HepG2 (cell line): ENCODE data around the gene ZNF284. TPM values are rescaled to one million over a fixed set of nuclear protein-coding genes. Genes with fewer than 3 reads are reported as not detected.

Experiments
- ATAC-seq: fragments of 200-7000 bp; cut with Tn5 transposase; 3 replicates; pipeline ENCODE4 v1.9.1; 2020; ENCODE audit warnings: mild to moderate bottlenecking, moderate library complexity
- BruUV-seq: library from RNA; stranded (reverse); fragments of 400-500 nt; replicated peaks from 2 replicates; lab custom pipeline; 2021; lab: Mats Ljungman, UMichigan
- CTCF ChIA-PET: fragments of 300-600 bp; formaldehyde crosslinking; extraction: SDS; loops from one replicate; lab custom pipeline; 2021; ENCODE audit warnings: low total read pairs, inconsistent platforms, low intra/inter-chr PET ratio; lab: Yijun Ruan, JAX
- POLR2A ChIA-PET: fragments of 350-600 bp; sonication (Branson Sonifier 250); formaldehyde crosslinking; loops from one replicate; lab custom pipeline; 2020; ENCODE audit warnings: antibody characterized with exemption, inconsistent platforms; lab: Yijun Ruan, JAX
- DNase-seq: peaks from one replicate; pipeline ENCODE4 v3.0.0-alpha.2; 2015; ENCODE audit warnings: low spot score
- FAIRE-seq: peaks from 3 replicates; lab custom pipeline; 2011; peaks lifted over from hg19 to GRCh38; lab: Jason Lieb, UNC
- H2AFZ ChIP-seq: one replicate; pipeline ENCODE4 v1.6.1; 2011; ENCODE audit warnings: low read length, inconsistent platforms
- H3K27ac ChIP-seq: fragments of 300-600 bp; 3 replicates; pipeline ENCODE4 v1.8.0; 2011; ENCODE audit warnings: mixed run types, mild to moderate bottlenecking, mixed read lengths, low read length, inconsistent platforms; ENCODE audit not compliant: insufficient read depth; ENCODE audit errors: extremely low read length
- H3K27me3 ChIP-seq, 2 experiments: fragments of 200-600 bp in 1 of 2; 2 replicates in 1 of 2; 3 replicates in 1 of 2; pipeline versions ENCODE4 v1.6.0 to v1.8.0; 2011; ENCODE audit warnings: low read length in 2 of 2, mild to moderate bottlenecking in 2 of 2, moderate library complexity in 2 of 2, inconsistent platforms in 1 of 2; ENCODE audit not compliant: insufficient read depth in 2 of 2, control insufficient read depth in 1 of 2
- H3K36me3 ChIP-seq, 2 experiments: fragments of 200-600 bp in 1 of 2; replicated peaks in 1 of 2; 2 replicates in 1 of 2; 3 replicates in 1 of 2; pipeline versions ENCODE4 v1.5.1 to v1.8.0; 2011; ENCODE audit warnings: low read length in 2 of 2, inconsistent platforms in 1 of 2; ENCODE audit not compliant: insufficient read depth in 2 of 2, control insufficient read depth in 1 of 2
- H3K4me1 ChIP-seq: 2 replicates; pipeline ENCODE4 v1.5.1; 2012; ENCODE audit warnings: low read length, inconsistent platforms; ENCODE audit not compliant: insufficient read depth
- H3K4me2 ChIP-seq: 2 replicates; pipeline ENCODE4 v1.6.0; 2011; ENCODE audit warnings: low read depth, low read length, inconsistent platforms
- H3K4me3 ChIP-seq, 3 experiments: fragments of 200-600 bp in 1 of 3; sonication (generic), shearing (Covaris generic) in 1 of 3; replicated peaks in 1 of 3; 2 replicates each; pipeline ENCODE4 v1.5.1; 2011 to 2016; ENCODE audit warnings: low read length in 3 of 3, inconsistent platforms in 2 of 3, low read depth in 2 of 3, mild to moderate bottlenecking in 2 of 3, control low read depth in 1 of 3, mixed read lengths in 1 of 3; ENCODE audit not compliant: insufficient read depth in 1 of 3
- H3K79me2 ChIP-seq: one replicate; pipeline ENCODE4 v1.6.1; 2011; ENCODE audit warnings: low read length, inconsistent platforms; ENCODE audit not compliant: insufficient read depth
- H3K9ac ChIP-seq: 2 replicates; pipeline ENCODE4 v1.6.0; 2011; ENCODE audit warnings: mild to moderate bottlenecking, low read depth, low read length, inconsistent platforms; ENCODE audit not compliant: insufficient read depth
- H3K9me3 ChIP-seq: 2 replicates; pipeline ENCODE4 v1.5.1; 2012; ENCODE audit warnings: mild to moderate bottlenecking, low read length
- H4K20me1 ChIP-seq: 2 replicates; pipeline ENCODE4 v1.6.0; 2011; ENCODE audit warnings: inconsistent platforms, mild to moderate bottlenecking, low read length, moderate library complexity; ENCODE audit not compliant: insufficient read depth
- ATF7 ChIP-seq, 2 experiments: fragments of 450-650 bp in 1 of 2; sonication (generic) in 1 of 2; formaldehyde crosslinking in 1 of 2; IDR thresholded peaks; 2 replicates each; pipeline versions ENCODE4 v1.4.0 to v1.6.1; 2016 to 2020; ENCODE audit warnings: antibody characterized with exemption in 1 of 2, mild to moderate bottlenecking in 1 of 2, missing genetic modification reagents in 1 of 2
- CREB1 ChIP-seq, 2 experiments: fragments of 450-650 bp in 1 of 2; IDR thresholded peaks; 2 replicates each; pipeline ENCODE4 v1.6.1; 2016 to 2017; ENCODE audit warnings: control low read depth in 1 of 2, mild to moderate bottlenecking in 1 of 2, missing compliant biosample characterization in 1 of 2, missing genetic modification characterization in 1 of 2
- ETS1 ChIP-seq: sonication (generic); formaldehyde crosslinking; IDR thresholded peaks from 2 replicates; pipeline ENCODE4 v1.4.0; 2020; ENCODE audit warnings: missing genetic modification reagents
- GTF2F1 ChIP-seq: fragments of 150-350 bp; IDR thresholded peaks from 2 replicates; pipeline ENCODE4 v1.6.1; 2014; ENCODE audit warnings: low read length
- SNAPC2 ChIP-seq: sonication (generic); formaldehyde crosslinking; IDR thresholded peaks from 2 replicates; pipeline ENCODE4 v1.8.1; 2022; ENCODE audit warnings: mild to moderate bottlenecking, missing genetic modification reagents
- ZBTB10 ChIP-seq: sonication (generic); formaldehyde crosslinking; IDR thresholded peaks from 2 replicates; pipeline ENCODE4 v1.4.0; 2020; ENCODE audit warnings: missing genetic modification reagents, borderline replicate concordance
- ZNF160 ChIP-seq: sonication (generic); formaldehyde crosslinking; IDR thresholded peaks from 2 replicates; pipeline ENCODE4 v1.8.0; 2022; ENCODE audit warnings: mild to moderate bottlenecking, inconsistent platforms, missing genetic modification reagents
- ZNF350 ChIP-seq: sonication (generic); formaldehyde crosslinking; IDR thresholded peaks from 2 replicates; pipeline ENCODE4 v1.4.0; 2020; ENCODE audit warnings: mild to moderate bottlenecking, low read depth, missing genetic modification reagents, borderline replicate concordance
- ZNF512 ChIP-seq: sonication (generic); formaldehyde crosslinking; IDR thresholded peaks from 2 replicates; pipeline ENCODE4 v1.4.0; 2020; ENCODE audit warnings: mild to moderate bottlenecking, missing genetic modification reagents
- ZNF740 ChIP-seq: sonication (generic); formaldehyde crosslinking; IDR thresholded peaks from 2 replicates; pipeline ENCODE4 v1.4.0; 2020; ENCODE audit warnings: missing genetic modification reagents
- WGBS: methylation state at CpG from one replicate; pipeline ENCODE4 v1.1.6; 2017; ENCODE audit warnings: low lambda C conversion rate; 5-methylcytosine and 5-hydroxymethylcytosine counted together
- in situ Hi-C: cut with HindIII; loops from 2 replicates; pipeline ENCODE4 v1.10.0; 2017; ENCODE audit warnings: low pct_unique_long_range_greater_than_20kb; ENCODE audit not compliant: extremely low pct_ligation_motif_present
- intact Hi-C: fragments of 100-400 bp; cut with micrococcal nuclease; formaldehyde crosslinking; loops from one replicate; pipeline ENCODE4 v1.10.0; 2022; ENCODE audit not compliant: unreplicated experiment
- polyA plus RNA-seq, 8 experiments: library from polyadenylated mRNA; depleted of rRNA in 3 of 8; stranded (reverse) in 7 of 8; unstranded in 1 of 8; fragments of >200 nt; fragmentation: Illumina TruSeq in 4 of 8; extraction: Trizol in 4 of 8; gene quantifications; 2 replicates each; pipeline versions ENCODE4 v1.2.1 to v1.2.3, GENCODE V29; 2011 to 2016; ENCODE audit warnings: low read depth in 4 of 8, missing spikeins in 1 of 8, mixed read lengths in 1 of 8; ENCODE audit not compliant: insufficient read depth in 1 of 8
- total RNA-seq, 5 experiments: library from RNA; depleted of rRNA; stranded (reverse); fragments of >200 nt; fragmentation: Illumina TruSeq; extraction: Trizol; gene quantifications; 2 replicates each; pipeline ENCODE4 v1.2.3, GENCODE V29; 2016; ENCODE audit warnings: low read depth in 1 of 5

The ZNF284 gene
- total and polyA plus RNA-seq, 2 of the 13 experiments (the other 11 are each of a cell fraction or from before 2014, with no cell fraction given) = 1.2 to 2.3 TPM

GRCh38 chr19:44109458-44109857 lies 37.5 kb downstream of the ZNF284 start:
- Histone ChIP-seq H3K9ac (no peak overlapping the region), H2AFZ (no peak overlapping the region), H3K4me1 (peaks cover 11% of the 10 kb centered on the region), H3K27ac (no peak overlapping the region), H3K4me3 (no peak overlapping the region), H3K9me3 (no peaks in the 10 kb centered on the region), H3K36me3 (peaks cover 1 to 17% of the 10 kb centered on the region in 2 experiments; a peak in 3 of 5 replicates), H3K27me3 (no peaks in the 10 kb centered on the region; a peak in 1 of 5 replicates), H3K4me2 (no peak overlapping the region), H3K79me2 (no peaks in the 10 kb centered on the region), H4K20me1 (no peaks in the 10 kb centered on the region)
- FAIRE-seq = no peak
- DNase-seq = no peak
- CTCF ChIA-PET = no interaction called here
- POLR2A ChIA-PET = no interaction called here
- intact Hi-C loops (no loop called here), in situ Hi-C loops (no loop called here)
- no peak for ATAC-seq
- no TSS peak for BruUV-seq
- no peak for TF ChIP-seq GTF2F1
- peak; percentile 75 for TF ChIP-seq CREB1 (IDR thresholded peaks at IDR 0.05)
- no peak for TF ChIP-seq CREB1 (CRISPR knock-in tag; IDR thresholded peaks at IDR 0.05)
- TF ChIP-seq ATF7 (IDR thresholded peaks at IDR 0.05) = peak; percentile 73
- no peak for TF ChIP-seq ATF7 (CRISPR knock-in tag; IDR thresholded peaks at IDR 0.05)
- no peak for TF ChIP-seq ZNF160 (CRISPR knock-in tag)
- no peak for TF ChIP-seq ETS1 (CRISPR knock-in tag)
- no peak for TF ChIP-seq SNAPC2 (CRISPR knock-in tag)

GRCh38 chr19:44111910-44112463 lies 40.0 kb downstream of the ZNF284 start:
- Histone ChIP-seq H3K9ac (no peak overlapping the region), H3K4me2 (peak overlapping the region; percentile 85), H4K20me1 (no peaks in the 10 kb centered on the region), H3K27me3 (no peaks in the 10 kb centered on the region; a peak in 1 of 5 replicates), H3K4me1 (peaks cover 14% of the 10 kb centered on the region), H2AFZ (no peak overlapping the region), H3K27ac (no peak overlapping the region), H3K4me3 (peak overlapping the region in 2 of 3 experiments; percentile 82 to 92; a peak in 3 of 6 replicates), H3K79me2 (no peaks in the 10 kb centered on the region), H3K36me3 (peaks cover 0 to 7% of the 10 kb centered on the region in 2 experiments; a peak in 2 of 5 replicates), H3K9me3 (no peaks in the 10 kb centered on the region)
- 85% methylated on average over 16 of the region's 17 CpGs for WGBS
- FAIRE-seq (no peak), DNase-seq (no peak), ATAC-seq (no peak)
- ChIA-PET POLR2A (interaction anchor here (3.5 kb wide), 1 partner anchor 53 kb away, joined by 19 read pairs; the partner anchor contains the start of gene ZNF226), CTCF (no interaction called here)
- in situ Hi-C loops = no loop called here
- intact Hi-C loops = loop anchor here (2.0 to 10.0 kb wide), 2 partner anchors 107 to 177 kb away; partner anchors contain the start of genes ZNF230 and ZNF45
- BruUV-seq = no TSS peak
- no peak for TF ChIP-seq ZNF350 (CRISPR knock-in tag)
- no peak for TF ChIP-seq ZNF512 (CRISPR knock-in tag)
- no peak for TF ChIP-seq ZNF740
- no peak for TF ChIP-seq ZBTB10 (CRISPR knock-in tag)
